HEK293 (cell line): ENCODE results near the gene MUC21.

Source experiments
- CTCF ChIA-PET: fragments of 350-600 bp; formaldehyde crosslinking; extraction: SDS; loops from one replicate; lab custom pipeline; 2021; ENCODE audit warnings: antibody characterized with exemption; lab: Yijun Ruan, JAX
- POLR2A ChIA-PET: fragments of 300-600 bp; formaldehyde crosslinking; extraction: SDS; loops from one replicate; lab custom pipeline; 2020; ENCODE audit warnings: antibody characterized with exemption, inconsistent platforms; lab: Yijun Ruan, JAX
- H3K27ac ChIP-seq: fragments of 200-500 bp; sonication (Bioruptor generic); 2 replicates; pipeline ENCODE4 v1.5.1; 2014; ENCODE audit warnings: low read depth, low read length, control low read depth, inconsistent platforms; ENCODE audit errors: extremely low read depth
- H3K36me3 ChIP-seq, 2 experiments: fragments of 200-500 bp in 1 of 2; sonication (Bioruptor generic) in 1 of 2; 1 replicate in 1 of 2; 2 replicates in 1 of 2; pipeline ENCODE4 v1.5.1; 2014 to 2017; ENCODE audit warnings: inconsistent platforms in 2 of 2, low read length in 2 of 2; ENCODE audit not compliant: control insufficient read depth in 2 of 2, insufficient read depth in 1 of 2
- H3K4me1 ChIP-seq: fragments of 200-500 bp; sonication (Bioruptor generic); 2 replicates; pipeline ENCODE4 v1.5.1; 2014; ENCODE audit warnings: mild to moderate bottlenecking, low read length, inconsistent platforms; ENCODE audit not compliant: control insufficient read depth, insufficient read depth
- H3K4me3 ChIP-seq: 2 replicates; pipeline ENCODE4 v1.5.1; 2011; ENCODE audit warnings: low read depth, mild to moderate bottlenecking, control low read depth, low read length, moderate library complexity
- H3K9me3 ChIP-seq: fragments of 200-500 bp; sonication (Bioruptor generic); 2 replicates; pipeline ENCODE4 v1.5.1; 2014; ENCODE audit warnings: low read depth, low read length, inconsistent platforms; ENCODE audit not compliant: control insufficient read depth, insufficient read depth
- GLI2 ChIP-seq: fragments of 450-650 bp; formaldehyde crosslinking; IDR thresholded peaks from 2 replicates; pipeline ENCODE4; 2017; ENCODE audit warnings: missing biosample characterization, missing genetic modification characterization, low read depth, borderline replicate concordance
- GLIS2 ChIP-seq: fragments of 450-650 bp; formaldehyde crosslinking; IDR thresholded peaks from 2 replicates; pipeline ENCODE4 v1.5.1; 2016; ENCODE audit warnings: missing biosample characterization, missing genetic modification characterization
- SETDB1 ChIP-seq: IDR thresholded peaks from one replicate; pipeline ENCODE4 v1.6.1; 2017; ENCODE audit warnings: mild to moderate bottlenecking, low read length, moderate library complexity, mixed read lengths; ENCODE audit not compliant: insufficient read length
- YY1 ChIP-seq: fragments of 450-650 bp; formaldehyde crosslinking; IDR thresholded peaks from 2 replicates; pipeline ENCODE4 v1.5.1; 2018; ENCODE audit warnings: missing biosample characterization, missing genetic modification characterization
- ZBTB48 ChIP-seq: fragments of 450-650 bp; formaldehyde crosslinking; IDR thresholded peaks from 2 replicates; pipeline ENCODE4 v1.5.1; 2016; ENCODE audit warnings: missing biosample characterization, missing genetic modification characterization
- ZFP3 ChIP-seq: fragments of 450-650 bp; formaldehyde crosslinking; IDR thresholded peaks from 2 replicates; pipeline ENCODE4 v1.5.1; 2016; ENCODE audit warnings: low read depth, missing biosample characterization, missing genetic modification characterization
- ZNF211 ChIP-seq: fragments of 450-650 bp; formaldehyde crosslinking; IDR thresholded peaks from 2 replicates; pipeline ENCODE4 v1.5.1; 2016; ENCODE audit warnings: low read depth, missing biosample characterization, missing genetic modification characterization
- ZNF221 ChIP-seq: fragments of 450-650 bp; formaldehyde crosslinking; IDR thresholded peaks from 2 replicates; pipeline ENCODE4 v1.5.1; 2017; ENCODE audit warnings: missing biosample characterization, missing genetic modification characterization, borderline replicate concordance
- ZNF239 ChIP-seq: fragments of 450-650 bp; formaldehyde crosslinking; IDR thresholded peaks from 2 replicates; pipeline ENCODE4 v1.5.1; 2016; ENCODE audit warnings: missing biosample characterization, missing genetic modification characterization
- ZNF37A ChIP-seq: fragments of 450-650 bp; IDR thresholded peaks from 2 replicates; pipeline ENCODE4 v1.5.1; 2018; ENCODE audit warnings: missing biosample characterization, missing genetic modification characterization
- ZNF433 ChIP-seq: fragments of 450-650 bp; formaldehyde crosslinking; IDR thresholded peaks from 2 replicates; pipeline ENCODE4 v1.5.1; 2016; ENCODE audit warnings: missing biosample characterization, missing genetic modification characterization, low read depth
- ZNF555 ChIP-seq: fragments of 450-650 bp; formaldehyde crosslinking; conservative IDR thresholded peaks from 2 replicates; pipeline ENCODE4 v1.5.1; 2017; ENCODE audit warnings: missing biosample characterization, mild to moderate bottlenecking, missing genetic modification characterization, inconsistent platforms
- ZNF560 ChIP-seq: fragments of 450-650 bp; formaldehyde crosslinking; IDR thresholded peaks from 2 replicates; pipeline ENCODE4 v1.5.1; 2017; ENCODE audit warnings: missing biosample characterization, missing genetic modification characterization, borderline replicate concordance
- ZNF600 ChIP-seq: fragments of 450-650 bp; formaldehyde crosslinking; IDR thresholded peaks from 2 replicates; pipeline ENCODE4 v1.5.1; 2016; ENCODE audit warnings: missing biosample characterization, missing genetic modification characterization
- ZNF660 ChIP-seq: fragments of 450-650 bp; IDR thresholded peaks from 2 replicates; pipeline ENCODE4 v1.5.1; 2018; ENCODE audit warnings: missing biosample characterization, mild to moderate bottlenecking, missing genetic modification characterization
- ZNF677 ChIP-seq: fragments of 450-650 bp; IDR thresholded peaks from 2 replicates; pipeline ENCODE4 v1.5.0; 2018; ENCODE audit warnings: missing biosample characterization, mild to moderate bottlenecking, missing genetic modification characterization, moderate library complexity
- ZNF76 ChIP-seq: fragments of 450-650 bp; formaldehyde crosslinking; IDR thresholded peaks from 2 replicates; pipeline ENCODE4; 2016; ENCODE audit warnings: low read depth, missing biosample characterization, missing genetic modification characterization, borderline replicate concordance
- ZNF792 ChIP-seq: fragments of 450-650 bp; formaldehyde crosslinking; IDR thresholded peaks from 2 replicates; pipeline ENCODE4 v1.5.1; 2016; ENCODE audit warnings: missing biosample characterization, missing genetic modification characterization
- TF ChIP-seq, protein P1 (sequence below): fragments of 450-650 bp; formaldehyde crosslinking; IDR thresholded peaks from 2 replicates; pipeline ENCODE4 v1.5.1; 2016; ENCODE audit warnings: missing biosample characterization, missing genetic modification characterization
- TF ChIP-seq, protein P2 (sequence below): fragments of 450-650 bp; IDR thresholded peaks from 2 replicates; pipeline ENCODE4 v1.5.1; 2018; ENCODE audit warnings: missing biosample characterization, mild to moderate bottlenecking, missing genetic modification characterization
- TF ChIP-seq, protein P3 (sequence below): fragments of 450-650 bp; formaldehyde crosslinking; IDR thresholded peaks from 2 replicates; pipeline ENCODE4 v1.5.1; 2016; ENCODE audit warnings: missing biosample characterization, missing genetic modification characterization

The MUC21 gene

DNA sequence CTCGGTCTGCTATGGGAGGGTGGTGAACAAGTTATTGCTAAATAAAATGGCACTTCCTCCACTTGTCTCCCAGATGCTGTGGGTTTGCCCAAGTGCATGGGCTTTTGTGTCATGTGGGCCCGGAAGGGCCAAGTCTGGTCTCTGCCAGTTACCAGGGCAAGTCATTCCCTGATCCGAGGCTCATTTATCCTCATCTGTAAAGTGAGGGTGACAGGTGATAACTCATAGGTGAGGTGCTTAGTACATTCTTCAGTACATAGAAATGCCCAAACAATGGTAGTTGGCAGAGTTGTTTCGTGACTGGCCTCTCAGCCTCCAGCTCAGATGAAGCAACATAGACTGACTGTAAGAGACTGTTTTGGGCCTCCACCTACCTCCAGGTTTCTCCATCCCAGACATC is 44.8 kb upstream of the MUC21 start:
- POLR2A ChIA-PET, result no interaction called here
- TF ChIP-seq, protein P1, sequence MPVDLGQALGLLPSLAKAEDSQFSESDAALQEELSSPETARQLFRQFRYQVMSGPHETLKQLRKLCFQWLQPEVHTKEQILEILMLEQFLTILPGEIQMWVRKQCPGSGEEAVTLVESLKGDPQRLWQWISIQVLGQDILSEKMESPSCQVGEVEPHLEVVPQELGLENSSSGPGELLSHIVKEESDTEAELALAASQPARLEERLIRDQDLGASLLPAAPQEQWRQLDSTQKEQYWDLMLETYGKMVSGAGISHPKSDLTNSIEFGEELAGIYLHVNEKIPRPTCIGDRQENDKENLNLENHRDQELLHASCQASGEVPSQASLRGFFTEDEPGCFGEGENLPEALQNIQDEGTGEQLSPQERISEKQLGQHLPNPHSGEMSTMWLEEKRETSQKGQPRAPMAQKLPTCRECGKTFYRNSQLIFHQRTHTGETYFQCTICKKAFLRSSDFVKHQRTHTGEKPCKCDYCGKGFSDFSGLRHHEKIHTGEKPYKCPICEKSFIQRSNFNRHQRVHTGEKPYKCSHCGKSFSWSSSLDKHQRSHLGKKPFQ (tag by site-specific recombination), result no peak
- TF ChIP-seq ZNF600, result no peak
- TF ChIP-seq ZNF433 (tag by site-specific recombination), result no peak
- TF ChIP-seq ZFP3 (tag by site-specific recombination), result no peak
- TF ChIP-seq ZNF660, result no peak
- TF ChIP-seq GLIS2 (tag by site-specific recombination), result no peak
- TF ChIP-seq ZNF560, result no peak
- TF ChIP-seq, protein P2, sequence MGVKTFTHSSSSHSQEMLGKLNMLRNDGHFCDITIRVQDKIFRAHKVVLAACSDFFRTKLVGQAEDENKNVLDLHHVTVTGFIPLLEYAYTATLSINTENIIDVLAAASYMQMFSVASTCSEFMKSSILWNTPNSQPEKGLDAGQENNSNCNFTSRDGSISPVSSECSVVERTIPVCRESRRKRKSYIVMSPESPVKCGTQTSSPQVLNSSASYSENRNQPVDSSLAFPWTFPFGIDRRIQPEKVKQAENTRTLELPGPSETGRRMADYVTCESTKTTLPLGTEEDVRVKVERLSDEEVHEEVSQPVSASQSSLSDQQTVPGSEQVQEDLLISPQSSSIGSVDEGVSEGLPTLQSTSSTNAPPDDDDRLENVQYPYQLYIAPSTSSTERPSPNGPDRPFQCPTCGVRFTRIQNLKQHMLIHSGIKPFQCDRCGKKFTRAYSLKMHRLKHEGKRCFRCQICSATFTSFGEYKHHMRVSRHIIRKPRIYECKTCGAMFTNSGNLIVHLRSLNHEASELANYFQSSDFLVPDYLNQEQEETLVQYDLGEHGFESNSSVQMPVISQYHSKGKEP (tag by site-specific recombination), result no peak
- TF ChIP-seq, protein P3, sequence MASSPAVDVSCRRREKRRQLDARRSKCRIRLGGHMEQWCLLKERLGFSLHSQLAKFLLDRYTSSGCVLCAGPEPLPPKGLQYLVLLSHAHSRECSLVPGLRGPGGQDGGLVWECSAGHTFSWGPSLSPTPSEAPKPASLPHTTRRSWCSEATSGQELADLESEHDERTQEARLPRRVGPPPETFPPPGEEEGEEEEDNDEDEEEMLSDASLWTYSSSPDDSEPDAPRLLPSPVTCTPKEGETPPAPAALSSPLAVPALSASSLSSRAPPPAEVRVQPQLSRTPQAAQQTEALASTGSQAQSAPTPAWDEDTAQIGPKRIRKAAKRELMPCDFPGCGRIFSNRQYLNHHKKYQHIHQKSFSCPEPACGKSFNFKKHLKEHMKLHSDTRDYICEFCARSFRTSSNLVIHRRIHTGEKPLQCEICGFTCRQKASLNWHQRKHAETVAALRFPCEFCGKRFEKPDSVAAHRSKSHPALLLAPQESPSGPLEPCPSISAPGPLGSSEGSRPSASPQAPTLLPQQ (tag by site-specific recombination), result no peak
- TF ChIP-seq ZNF221 (tag by site-specific recombination), result no peak
- TF ChIP-seq YY1, result no peak
- TF ChIP-seq ZNF239, result no peak
- no peak for TF ChIP-seq ZNF76 (tag by site-specific recombination)
- no peak for TF ChIP-seq GLI2 (tag by site-specific recombination)
- TF ChIP-seq SETDB1, result no peak
- no peak for TF ChIP-seq ZNF211 (tag by site-specific recombination)
- H3K4me1 ChIP-seq, result no peaks in the 10 kb centered on the region; the same call in 1 of the 2 replicates
- no peak overlapping the region for H3K4me3 ChIP-seq
- no peaks in the 10 kb centered on the region for H3K36me3 ChIP-seq
- CTCF ChIA-PET, result interaction anchor here (0.8 to 1.3 kb wide), 3 partner anchors 123 to 141 kb away, joined by 3 to 5 read pairs (median 4); no protein-coding TSS in a partner anchor
- no peak overlapping the region for H3K27ac ChIP-seq
- no peaks in the 10 kb centered on the region for H3K9me3 ChIP-seq

DNA sequence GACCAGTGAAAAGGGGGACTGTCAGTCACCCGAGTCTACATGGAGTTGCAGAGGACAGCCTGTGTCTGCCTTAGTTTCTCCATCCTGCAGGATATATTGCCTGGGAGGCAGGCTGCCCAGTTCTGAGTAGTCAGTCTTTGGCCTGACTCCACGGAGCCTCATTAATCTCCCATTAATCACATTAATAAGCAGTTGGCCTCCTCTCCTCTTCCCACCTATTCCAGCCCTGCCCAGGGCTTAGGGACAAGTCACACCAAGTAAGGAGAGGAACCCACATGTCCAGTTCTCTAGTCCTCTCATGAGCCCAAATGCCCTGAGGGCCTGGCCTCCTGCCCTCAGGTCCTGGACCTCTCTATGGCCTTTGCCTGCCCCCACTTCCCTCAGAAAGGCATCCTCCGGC is 44.0 kb upstream of the MUC21 start:
- TF ChIP-seq ZNF677 (tag by site-specific recombination), result no peak
- TF ChIP-seq ZNF555, result no peak
- TF ChIP-seq ZNF37A (tag by site-specific recombination), result no peak
- no peak for TF ChIP-seq ZNF792
- TF ChIP-seq ZBTB48 (tag by site-specific recombination), result no peak
- TF ChIP-seq, protein P2 (tag by site-specific recombination), result no peak
- TF ChIP-seq, all 188 proteins: peak for 0
- Histone ChIP-seq H3K36me3 (no peaks in the 10 kb centered on the region), H3K27ac (no peak overlapping the region), H3K4me3 (no peak overlapping the region), H3K9me3 (no peaks in the 10 kb centered on the region), H3K4me1 (no peaks in the 10 kb centered on the region; the same call in 1 of the 2 replicates)
- ChIA-PET POLR2A (no interaction called here), CTCF (no interaction called here)
